Endothelial cell of umbilical vein (primary cell): ENCODE measurements around the gene DIP2C. TPM values are rescaled to one million over a fixed set of nuclear protein-coding genes. Genes with fewer than 3 reads are reported as not detected.

Experiments
- BruUV-seq: library from RNA; stranded (reverse); fragments of 400-500 nt; replicated peaks from 2 replicates; lab custom pipeline; 2021; lab: Mats Ljungman, UMichigan
- CTCF ChIA-PET: fragments of 300-600, 350-600 bp; sonication (Branson Sonifier 250); formaldehyde crosslinking; loops from one replicate; lab custom pipeline; 2021; ENCODE audit warnings: antibody characterized with exemption, inconsistent platforms; lab: Charles Lee
- POLR2A ChIA-PET: fragments of 300-600, 350-600 bp; sonication (Branson Sonifier 250); formaldehyde crosslinking; loops from one replicate; lab custom pipeline; 2021; ENCODE audit warnings: antibody characterized with exemption, inconsistent platforms; lab: Charles Lee
- DNase-seq: peaks from one replicate; pipeline ENCODE4 v3.0.0-alpha.2; 2011; ENCODE audit warnings: low read depth, low spot score
- FAIRE-seq: peaks from 2 replicates; lab custom pipeline; 2011; peaks lifted over from hg19 to GRCh38; lab: Jason Lieb, UNC
- H2AFZ ChIP-seq: 2 replicates; pipeline ENCODE4 v1.6.0; 2012; ENCODE audit warnings: low read depth, low read length, control low read depth, inconsistent platforms
- H3K27ac ChIP-seq: 2 replicates; pipeline ENCODE4 v1.5.1; 2011; ENCODE audit warnings: low read depth, mild to moderate bottlenecking, control low read depth, low read length, moderate library complexity; ENCODE audit not compliant: insufficient read depth
- H3K27me3 ChIP-seq, 2 experiments: 2 replicates each; pipeline versions ENCODE4 v1.6.0 to v1.6.1; 2011; ENCODE audit warnings: low read length in 2 of 2, mixed read lengths in 1 of 2; ENCODE audit not compliant: control insufficient read depth in 2 of 2, insufficient read depth in 2 of 2
- H3K36me3 ChIP-seq, 2 experiments: 2 replicates in 1 of 2; 3 replicates in 1 of 2; pipeline ENCODE4 v1.5.1; 2011; ENCODE audit warnings: low read length in 2 of 2, mild to moderate bottlenecking in 1 of 2, moderate library complexity in 1 of 2; ENCODE audit not compliant: control insufficient read depth in 2 of 2, insufficient read depth in 2 of 2; ENCODE audit errors: extremely low read depth in 1 of 2
- H3K4me1 ChIP-seq: 3 replicates; pipeline ENCODE4 v1.5.1; 2011; ENCODE audit warnings: mild to moderate bottlenecking, low read length; ENCODE audit not compliant: control insufficient read depth, insufficient read depth; ENCODE audit errors: extremely low read depth
- H3K4me2 ChIP-seq: 2 replicates; pipeline ENCODE4 v1.6.1; 2011; ENCODE audit warnings: low read length, control low read depth, mixed read lengths; ENCODE audit not compliant: insufficient read depth
- H3K4me3 ChIP-seq, 3 experiments: fragments of 200-600 bp in 1 of 3; sonication (generic), shearing (Covaris generic) in 1 of 3; replicated peaks in 1 of 3; 2 replicates each; pipeline ENCODE4 v1.5.1; 2011 to 2016; ENCODE audit warnings: control low read depth in 3 of 3, low read length in 3 of 3, mild to moderate bottlenecking in 2 of 3, inconsistent platforms in 1 of 3, low read depth in 1 of 3, moderate library complexity in 1 of 3; ENCODE audit not compliant: insufficient read depth in 1 of 3
- H3K79me2 ChIP-seq: 2 replicates; pipeline ENCODE4 v1.6.0; 2012; ENCODE audit warnings: low read length, inconsistent platforms; ENCODE audit not compliant: control insufficient read depth, insufficient read depth
- H3K9ac ChIP-seq: replicated peaks from 2 replicates; pipeline ENCODE3; 2011; ENCODE audit warnings: low read length, control low read depth; ENCODE audit not compliant: insufficient read depth; ENCODE audit errors: extremely low read depth
- H3K9me1 ChIP-seq: replicated peaks from 3 replicates; pipeline ENCODE4 v1.6.0; 2011; ENCODE audit warnings: mild to moderate bottlenecking, low read length; ENCODE audit not compliant: control insufficient read depth, insufficient read depth; ENCODE audit errors: extremely low read depth
- H3K9me3 ChIP-seq: replicated peaks from 2 replicates; pipeline ENCODE4 v1.5.1; 2012; ENCODE audit warnings: low read length, inconsistent platforms; ENCODE audit not compliant: control insufficient read depth, insufficient read depth
- H4K20me1 ChIP-seq: replicated peaks from 2 replicates; pipeline ENCODE3; 2011; ENCODE audit warnings: mild to moderate bottlenecking, low read length; ENCODE audit not compliant: control insufficient read depth, insufficient read depth; ENCODE audit errors: extremely low read depth
- CTCF ChIP-seq, 2 donors: IDR thresholded peaks; 1 replicate in 1 of 2; 2 replicates in 1 of 2; pipeline ENCODE4 v1.5.1; 2011; ENCODE audit warnings: low read length in 2 of 2, mild to moderate bottlenecking in 2 of 2, moderate library complexity in 2 of 2, control low read depth in 1 of 2, inconsistent platforms in 1 of 2, low read depth in 1 of 2; ENCODE audit not compliant: insufficient read depth in 1 of 2; ENCODE audit errors: extremely low read depth in 1 of 2
- EZH2 ChIP-seq: IDR thresholded peaks from 2 replicates; pipeline ENCODE4 v1.6.1; 2012; ENCODE audit warnings: borderline replicate concordance, low read depth, mild to moderate bottlenecking, moderate library complexity, low read length, inconsistent platforms; ENCODE audit not compliant: severe bottlenecking
- FOS ChIP-seq: IDR thresholded peaks from 2 replicates; pipeline ENCODE4 v1.6.1; 2011; ENCODE audit warnings: mild to moderate bottlenecking, low read length, moderate library complexity, borderline replicate concordance; ENCODE audit not compliant: insufficient read depth
- GATA2 ChIP-seq: IDR thresholded peaks from 2 replicates; pipeline ENCODE4 v1.7.0; 2011; ENCODE audit warnings: low read depth, mild to moderate bottlenecking, moderate library complexity, mixed read lengths, low read length; ENCODE audit not compliant: insufficient read length, insufficient read depth
- JUN ChIP-seq: IDR thresholded peaks from 2 replicates; pipeline ENCODE4 v1.6.1; 2011; ENCODE audit warnings: borderline replicate concordance, low read depth; ENCODE audit not compliant: insufficient read length, insufficient read depth
- MAX ChIP-seq: IDR thresholded peaks from 2 replicates; pipeline ENCODE4 v1.6.1; 2011; ENCODE audit not compliant: insufficient read depth, insufficient read length
- MYC ChIP-seq: IDR thresholded peaks from one replicate; pipeline ENCODE4 v1.6.1; 2011; ENCODE audit warnings: mild to moderate bottlenecking, low read depth, low read length
- POLR2A ChIP-seq: IDR thresholded peaks from 2 replicates; pipeline ENCODE4 v1.6.1; 2012; ENCODE audit warnings: low read depth, mild to moderate bottlenecking, control low read depth, low read length
- POLR2AphosphoS5 ChIP-seq: IDR thresholded peaks from 2 replicates; pipeline ENCODE4 v1.6.1; 2012; ENCODE audit warnings: low read depth, mild to moderate bottlenecking, control low read depth, low read length, moderate library complexity; ENCODE audit not compliant: insufficient read depth
- dilution Hi-C: fragments of 300-500 bp; cut with MboI; formaldehyde crosslinking; loops from one replicate; pipeline ENCODE4 v1.15.0; 2019; ENCODE audit warnings: low sequenced_read_pairs; ENCODE audit not compliant: extremely low pct_ligation_motif_present
- intact Hi-C: fragments of 100-400 bp; cut with micrococcal nuclease; formaldehyde crosslinking; loops from one replicate; pipeline ENCODE4 v1.10.0; 2022
- polyA plus RNA-seq, 4 experiments: library from polyadenylated mRNA; depleted of rRNA in 3 of 4; stranded (reverse) in 3 of 4; unstranded in 1 of 4; fragments of >200 nt; gene quantifications; 2 replicates each; pipeline versions ENCODE4 v1.2.1 to v1.2.3, GENCODE V29; 2011 to 2012; ENCODE audit warnings: missing spikeins in 1 of 4
- total RNA-seq: library from RNA; stranded (reverse); gene quantifications from 2 replicates; pipeline ENCODE4 v1.2.3, GENCODE V29; 2021

The DIP2C gene
- total and polyA plus RNA-seq, 2 donors (not counting 3 experiments of a cell fraction or from before 2014, with no cell fraction given), result 3.6 to 10.7 TPM

GRCh38 chr10:672992-673391 is 16.5 kb downstream of the DIP2C start:
- ChIA-PET CTCF (no interaction called here), POLR2A (no interaction called here)
- FAIRE-seq (no peak), DNase-seq (no peak)
- dilution Hi-C loops (no loop called here), intact Hi-C loops (no loop called here)
- H3K27me3 ChIP-seq, result no peaks in the 10 kb centered on the region
- H3K4me3 ChIP-seq, result no peak overlapping the region
- no peak for TF ChIP-seq MYC
- TF ChIP-seq JUN, result no peak
- TF ChIP-seq FOS, result no peak
- no peak for TF ChIP-seq GATA2
- TF ChIP-seq CTCF (IDR thresholded peaks at IDR 0.05; ENCODE audit: extremely low read depth in 1 of 2, insufficient read depth in 1 of 2, low read depth in 1 of 2, low read length in 2 of 2), result no peak
- no peak for TF ChIP-seq POLR2AphosphoS5
- no peak for TF ChIP-seq MAX
- no peak for TF ChIP-seq POLR2A
- TF ChIP-seq EZH2, result no peak
- H3K4me2 ChIP-seq, result no peak overlapping the region
- no peak overlapping the region for H2AFZ ChIP-seq
- H3K27ac ChIP-seq, result no peak overlapping the region
- no peaks in the 10 kb centered on the region for H3K4me1 ChIP-seq
- no peaks in the 10 kb centered on the region for H4K20me1 ChIP-seq
- no peak overlapping the region for H3K9ac ChIP-seq
- BruUV-seq, result no TSS peak
- no peaks in the 10 kb centered on the region for H3K9me1 ChIP-seq
- H3K9me3 ChIP-seq, result no peaks in the 10 kb centered on the region
- H3K79me2 ChIP-seq, result no peaks in the 10 kb centered on the region
- H3K36me3 ChIP-seq, result no peaks in the 10 kb centered on the region
